ENCODE data around the gene FGF8.

- no peak for TF ChIP-seq CTCF (conservative IDR thresholded peaks at IDR 0.05)
- TF ChIP-seq EZH2 (IDR thresholded peaks at IDR 0.05; ENCODE audit: low read depth): no peak
Measured at GRCh38 chr10:101771380-101771779, 4.5 kb downstream of the FGF8 start.
